Astrocyte of the cerebellum (primary cell): ENCODE data around the gene AGAP1.

Source experiments
- DNase-seq: peaks from one replicate; pipeline ENCODE4 v3.0.0-alpha.2; 2011; ENCODE audit warnings: low read depth
- H3K4me3 ChIP-seq: 2 replicates; pipeline ENCODE4 v1.5.1; 2011; ENCODE audit warnings: mild to moderate bottlenecking, low read depth, low read length, moderate library complexity
- CTCF ChIP-seq: IDR thresholded peaks from 2 replicates; pipeline ENCODE4 v1.5.1; 2012; ENCODE audit warnings: low read length, low read depth, moderate library complexity, mild to moderate bottlenecking; ENCODE audit errors: missing control alignments
- in situ Hi-C: cut with HindIII; loops from 2 replicates; pipeline ENCODE4 v1.10.0; 2017; ENCODE audit warnings: low sequenced_read_pairs

Gene AGAP1

GRCh38 chr2:235789552-235789951 lies 295.7 kb downstream of the AGAP1 start:
- TF ChIP-seq CTCF: no peak
- DNase-seq: no peak
- in situ Hi-C loops: loop anchor here (25.0 kb wide), 2 partner anchors 398 to 1273 kb away; no protein-coding TSS in a partner anchor
- H3K4me3 ChIP-seq: no peak overlapping the region

GRCh38 chr2:235793163-235793752 lies 299.4 kb downstream of the AGAP1 start:
- DNase-seq: no peak

GRCh38 chr2:235799281-235799680 lies 305.4 kb downstream of the AGAP1 start:
- H3K4me3 ChIP-seq: no peak overlapping the region
- DNase-seq: no peak
- in situ Hi-C loops: loop anchor here (25.0 kb wide), 2 partner anchors 388 to 1263 kb away; no protein-coding TSS in a partner anchor
- TF ChIP-seq CTCF: no peak

More at GRCh38 chr2:235793163-235793752, 299.4 kb downstream of the AGAP1 start:
- TF ChIP-seq CTCF: peak; percentile 60
- no peak overlapping the region for H3K4me3 ChIP-seq
- in situ Hi-C loops: loop anchor here (25.0 kb wide), 2 partner anchors 394 to 1269 kb away; no protein-coding TSS in a partner anchor

GRCh38 chr2:235802542-235802941 lies 308.7 kb downstream of the AGAP1 start:
- in situ Hi-C loops: no loop called here
- no peak for DNase-seq
- TF ChIP-seq CTCF: no peak

GRCh38 chr2:235803028-235803427 lies 309.2 kb downstream of the AGAP1 start:
- peak; percentile 20 for TF ChIP-seq CTCF
- in situ Hi-C loops: no loop called here
- no peak overlapping the region for H3K4me3 ChIP-seq
- no peak for DNase-seq

More at GRCh38 chr2:235802542-235802941, 308.7 kb downstream of the AGAP1 start:
- no peak overlapping the region for H3K4me3 ChIP-seq

- no peak for TF ChIP-seq CTCF
- in situ Hi-C loops: no loop called here
- DNase-seq: no peak
- H3K4me3 ChIP-seq: no peak overlapping the region
Observed at GRCh38 chr2:235804676-235805075, 310.8 kb downstream of the AGAP1 start.
